HepG2 (cell line): ENCODE data around the gene ST14. TPM values are rescaled to one million over a fixed set of nuclear protein-coding genes. Genes with fewer than 3 reads are reported as not detected.
"Not testable (repeated sequence)": the region's sequence is repeated elsewhere in the genome, so short reads cannot be mapped to it uniquely, and the experiment has no call there.

ENCODE experiments used
- ATAC-seq: fragments of 200-7000 bp; cut with Tn5 transposase; 3 replicates; pipeline ENCODE4 v1.9.1; 2020; ENCODE audit warnings: mild to moderate bottlenecking, moderate library complexity
- BruUV-seq: library from RNA; stranded (reverse); fragments of 400-500 nt; replicated peaks from 2 replicates; lab custom pipeline; 2021; lab: Mats Ljungman, UMichigan
- CTCF ChIA-PET: fragments of 300-600 bp; formaldehyde crosslinking; extraction: SDS; loops from one replicate; lab custom pipeline; 2021; ENCODE audit warnings: low total read pairs, inconsistent platforms, low intra/inter-chr PET ratio; lab: Yijun Ruan, JAX
- POLR2A ChIA-PET: fragments of 350-600 bp; sonication (Branson Sonifier 250); formaldehyde crosslinking; loops from one replicate; lab custom pipeline; 2020; ENCODE audit warnings: antibody characterized with exemption, inconsistent platforms; lab: Yijun Ruan, JAX
- DNase-seq: peaks from one replicate; pipeline ENCODE4 v3.0.0-alpha.2; 2015; ENCODE audit warnings: low spot score
- FAIRE-seq: peaks from 3 replicates; lab custom pipeline; 2011; peaks lifted over from hg19 to GRCh38; lab: Jason Lieb, UNC
- H2AFZ ChIP-seq: one replicate; pipeline ENCODE4 v1.6.1; 2011; ENCODE audit warnings: low read length, inconsistent platforms
- H3K27ac ChIP-seq: fragments of 300-600 bp; 3 replicates; pipeline ENCODE4 v1.8.0; 2011; ENCODE audit warnings: mixed run types, mild to moderate bottlenecking, mixed read lengths, low read length, inconsistent platforms; ENCODE audit not compliant: insufficient read depth; ENCODE audit errors: extremely low read length
- H3K27me3 ChIP-seq, 2 experiments: fragments of 200-600 bp in 1 of 2; 2 replicates in 1 of 2; 3 replicates in 1 of 2; pipeline versions ENCODE4 v1.6.0 to v1.8.0; 2011; ENCODE audit warnings: low read length in 2 of 2, mild to moderate bottlenecking in 2 of 2, moderate library complexity in 2 of 2, inconsistent platforms in 1 of 2; ENCODE audit not compliant: insufficient read depth in 2 of 2, control insufficient read depth in 1 of 2
- H3K36me3 ChIP-seq, 2 experiments: fragments of 200-600 bp in 1 of 2; replicated peaks in 1 of 2; 2 replicates in 1 of 2; 3 replicates in 1 of 2; pipeline versions ENCODE4 v1.5.1 to v1.8.0; 2011; ENCODE audit warnings: low read length in 2 of 2, inconsistent platforms in 1 of 2; ENCODE audit not compliant: insufficient read depth in 2 of 2, control insufficient read depth in 1 of 2
- H3K4me1 ChIP-seq: 2 replicates; pipeline ENCODE4 v1.5.1; 2012; ENCODE audit warnings: low read length, inconsistent platforms; ENCODE audit not compliant: insufficient read depth
- H3K4me2 ChIP-seq: 2 replicates; pipeline ENCODE4 v1.6.0; 2011; ENCODE audit warnings: low read depth, low read length, inconsistent platforms
- H3K4me3 ChIP-seq, 3 experiments: fragments of 200-600 bp in 1 of 3; sonication (generic), shearing (Covaris generic) in 1 of 3; replicated peaks in 1 of 3; 2 replicates each; pipeline ENCODE4 v1.5.1; 2011 to 2016; ENCODE audit warnings: low read length in 3 of 3, inconsistent platforms in 2 of 3, low read depth in 2 of 3, mild to moderate bottlenecking in 2 of 3, control low read depth in 1 of 3, mixed read lengths in 1 of 3; ENCODE audit not compliant: insufficient read depth in 1 of 3
- H3K79me2 ChIP-seq: one replicate; pipeline ENCODE4 v1.6.1; 2011; ENCODE audit warnings: low read length, inconsistent platforms; ENCODE audit not compliant: insufficient read depth
- H3K9ac ChIP-seq: 2 replicates; pipeline ENCODE4 v1.6.0; 2011; ENCODE audit warnings: mild to moderate bottlenecking, low read depth, low read length, inconsistent platforms; ENCODE audit not compliant: insufficient read depth
- H3K9me3 ChIP-seq: 2 replicates; pipeline ENCODE4 v1.5.1; 2012; ENCODE audit warnings: mild to moderate bottlenecking, low read length
- H4K20me1 ChIP-seq: 2 replicates; pipeline ENCODE4 v1.6.0; 2011; ENCODE audit warnings: inconsistent platforms, mild to moderate bottlenecking, low read length, moderate library complexity; ENCODE audit not compliant: insufficient read depth
- WGBS: methylation state at CpG from one replicate; pipeline ENCODE4 v1.1.6; 2017; ENCODE audit warnings: low lambda C conversion rate; 5-methylcytosine and 5-hydroxymethylcytosine counted together
- in situ Hi-C: cut with HindIII; loops from 2 replicates; pipeline ENCODE4 v1.10.0; 2017; ENCODE audit warnings: low pct_unique_long_range_greater_than_20kb; ENCODE audit not compliant: extremely low pct_ligation_motif_present
- intact Hi-C: fragments of 100-400 bp; cut with micrococcal nuclease; formaldehyde crosslinking; loops from one replicate; pipeline ENCODE4 v1.10.0; 2022; ENCODE audit not compliant: unreplicated experiment
- polyA plus RNA-seq, 8 experiments: library from polyadenylated mRNA; depleted of rRNA in 3 of 8; stranded (reverse) in 7 of 8; unstranded in 1 of 8; fragments of >200 nt; fragmentation: Illumina TruSeq in 4 of 8; extraction: Trizol in 4 of 8; gene quantifications; 2 replicates each; pipeline versions ENCODE4 v1.2.1 to v1.2.3, GENCODE V29; 2011 to 2016; ENCODE audit warnings: low read depth in 4 of 8, missing spikeins in 1 of 8, mixed read lengths in 1 of 8; ENCODE audit not compliant: insufficient read depth in 1 of 8
- total RNA-seq, 5 experiments: library from RNA; depleted of rRNA; stranded (reverse); fragments of >200 nt; fragmentation: Illumina TruSeq; extraction: Trizol; gene quantifications; 2 replicates each; pipeline ENCODE4 v1.2.3, GENCODE V29; 2016; ENCODE audit warnings: low read depth in 1 of 5
- TF ChIP-seq, protein P1 (sequence below): sonication (generic); formaldehyde crosslinking; IDR thresholded peaks from 2 replicates; pipeline ENCODE4 v1.5.0; 2020; ENCODE audit warnings: mild to moderate bottlenecking, missing genetic modification reagents, moderate library complexity
- TF ChIP-seq, protein P2 (sequence below): sonication (generic); formaldehyde crosslinking; IDR thresholded peaks from 2 replicates; pipeline ENCODE4 v1.4.0; 2020; ENCODE audit warnings: missing genetic modification reagents

The ST14 gene
- total and polyA plus RNA-seq, 2 of the 13 experiments (the other 11 are each of a cell fraction or from before 2014, with no cell fraction given), result 0.88 to 1.4 TPM

DNA sequence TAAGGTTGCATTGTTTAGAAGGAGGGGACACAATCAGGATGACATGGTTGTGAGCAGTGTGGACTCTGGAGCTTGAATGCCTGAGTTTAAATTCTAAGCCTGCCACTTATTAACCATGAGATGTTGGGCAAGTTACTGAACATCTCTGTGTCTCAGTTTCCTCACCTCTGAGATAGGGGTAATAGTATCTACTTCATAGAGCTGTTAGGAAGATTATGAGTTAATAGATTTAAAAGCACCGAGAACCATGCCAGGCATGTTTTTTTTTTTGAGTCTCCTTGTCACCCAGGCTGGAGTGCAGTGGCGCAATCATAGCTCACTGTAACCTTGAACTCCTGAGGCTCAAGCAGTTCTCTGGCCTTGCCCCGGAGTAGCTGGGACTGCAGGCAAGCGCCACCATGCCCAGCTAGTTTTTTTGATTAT is 33.3 kb downstream of the ST14 start (continued):
- TF ChIP-seq, protein P1, sequence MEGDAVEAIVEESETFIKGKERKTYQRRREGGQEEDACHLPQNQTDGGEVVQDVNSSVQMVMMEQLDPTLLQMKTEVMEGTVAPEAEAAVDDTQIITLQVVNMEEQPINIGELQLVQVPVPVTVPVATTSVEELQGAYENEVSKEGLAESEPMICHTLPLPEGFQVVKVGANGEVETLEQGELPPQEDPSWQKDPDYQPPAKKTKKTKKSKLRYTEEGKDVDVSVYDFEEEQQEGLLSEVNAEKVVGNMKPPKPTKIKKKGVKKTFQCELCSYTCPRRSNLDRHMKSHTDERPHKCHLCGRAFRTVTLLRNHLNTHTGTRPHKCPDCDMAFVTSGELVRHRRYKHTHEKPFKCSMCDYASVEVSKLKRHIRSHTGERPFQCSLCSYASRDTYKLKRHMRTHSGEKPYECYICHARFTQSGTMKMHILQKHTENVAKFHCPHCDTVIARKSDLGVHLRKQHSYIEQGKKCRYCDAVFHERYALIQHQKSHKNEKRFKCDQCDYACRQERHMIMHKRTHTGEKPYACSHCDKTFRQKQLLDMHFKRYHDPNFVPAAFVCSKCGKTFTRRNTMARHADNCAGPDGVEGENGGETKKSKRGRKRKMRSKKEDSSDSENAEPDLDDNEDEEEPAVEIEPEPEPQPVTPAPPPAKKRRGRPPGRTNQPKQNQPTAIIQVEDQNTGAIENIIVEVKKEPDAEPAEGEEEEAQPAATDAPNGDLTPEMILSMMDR (CRISPR knock-in tag), result peak; percentile 24; the same call in 1 of the 2 replicates
- TF ChIP-seq, all 625 proteins: peak for 55

DNA sequence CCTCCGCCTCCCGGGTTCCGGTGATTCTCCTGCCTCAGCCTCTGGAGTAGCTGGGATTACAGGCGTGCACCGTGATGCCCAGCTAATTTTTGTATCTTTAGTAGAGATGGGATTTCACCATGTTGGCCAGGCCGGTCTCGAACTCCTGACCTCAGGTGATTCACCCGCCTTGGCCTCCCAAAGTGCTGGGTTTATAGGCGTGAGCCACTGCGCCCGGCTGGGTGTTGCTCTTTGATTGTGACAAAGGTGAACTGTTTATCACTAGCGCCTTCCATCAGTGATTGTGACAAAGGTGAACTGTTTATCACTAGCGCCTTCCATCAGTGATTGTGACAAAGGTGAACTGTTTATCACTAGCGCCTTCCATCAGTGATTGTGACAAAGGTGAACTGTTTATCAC is 34.0 kb downstream of the ST14 start:
- not testable (repeated sequence) for FAIRE-seq

More for the DNA sequence above, 34.0 kb downstream of the ST14 start:
- H3K4me2 ChIP-seq, H3K9me3 ChIP-seq, H3K36me3 ChIP-seq, H4K20me1 ChIP-seq, H3K27me3 ChIP-seq, BruUV-seq, H3K79me2 ChIP-seq, intact Hi-C loops, CTCF ChIA-PET, ATAC-seq, in situ Hi-C loops, H3K4me3 ChIP-seq, H2AFZ ChIP-seq, DNase-seq: not testable (repeated sequence)
- Histone ChIP-seq H3K27ac (peak overlapping the region; percentile 72), H3K4me1 (peaks cover 50% of the 10 kb centered on the region), H3K9ac (peak overlapping the region; percentile 12; the same call in 1 of the 2 replicates)
- 89% methylated on average over 14 of the region's 14 CpGs for WGBS
- TF ChIP-seq, protein P2, sequence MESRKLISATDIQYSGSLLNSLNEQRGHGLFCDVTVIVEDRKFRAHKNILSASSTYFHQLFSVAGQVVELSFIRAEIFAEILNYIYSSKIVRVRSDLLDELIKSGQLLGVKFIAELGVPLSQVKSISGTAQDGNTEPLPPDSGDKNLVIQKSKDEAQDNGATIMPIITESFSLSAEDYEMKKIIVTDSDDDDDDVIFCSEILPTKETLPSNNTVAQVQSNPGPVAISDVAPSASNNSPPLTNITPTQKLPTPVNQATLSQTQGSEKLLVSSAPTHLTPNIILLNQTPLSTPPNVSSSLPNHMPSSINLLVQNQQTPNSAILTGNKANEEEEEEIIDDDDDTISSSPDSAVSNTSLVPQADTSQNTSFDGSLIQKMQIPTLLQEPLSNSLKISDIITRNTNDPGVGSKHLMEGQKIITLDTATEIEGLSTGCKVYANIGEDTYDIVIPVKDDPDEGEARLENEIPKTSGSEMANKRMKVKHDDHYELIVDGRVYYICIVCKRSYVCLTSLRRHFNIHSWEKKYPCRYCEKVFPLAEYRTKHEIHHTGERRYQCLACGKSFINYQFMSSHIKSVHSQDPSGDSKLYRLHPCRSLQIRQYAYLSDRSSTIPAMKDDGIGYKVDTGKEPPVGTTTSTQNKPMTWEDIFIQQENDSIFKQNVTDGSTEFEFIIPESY, result peak; percentile 70
- POLR2A ChIA-PET, result interaction anchor here (0.7 to 2.6 kb wide), 7 partner anchors 8 to 50 kb away, joined by 3 to 33 read pairs (median 4); no protein-coding TSS in a partner anchor
